COLO829 (cell line): ENCODE results near the gene GALNT11.

Experiments
- DNase-seq: peaks from one replicate; pipeline ENCODE4 v3.0.0; 2012; ENCODE audit warnings: low spot score

The GALNT11 gene

DNA sequence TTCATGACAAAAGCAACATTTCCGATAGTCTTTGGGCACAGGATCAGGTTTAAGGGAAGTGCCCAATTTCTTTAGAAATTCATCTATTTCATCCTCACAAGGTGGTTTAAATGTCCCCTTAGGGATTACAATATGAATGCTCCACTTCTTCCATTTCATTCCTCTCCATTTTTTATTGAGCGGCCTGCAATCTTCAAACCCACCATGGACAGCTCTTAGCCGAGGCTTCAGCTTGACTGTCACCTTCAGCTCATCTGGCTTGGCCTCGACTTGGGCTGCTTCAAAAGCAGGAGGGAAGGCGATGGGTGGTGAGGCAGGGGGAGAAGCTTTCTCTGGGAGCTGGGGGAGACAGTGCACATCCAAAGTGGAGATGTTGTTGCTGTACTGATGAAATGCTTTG, 123.2 kb downstream of the GALNT11 start:
- DNase-seq: no peak

DNA sequence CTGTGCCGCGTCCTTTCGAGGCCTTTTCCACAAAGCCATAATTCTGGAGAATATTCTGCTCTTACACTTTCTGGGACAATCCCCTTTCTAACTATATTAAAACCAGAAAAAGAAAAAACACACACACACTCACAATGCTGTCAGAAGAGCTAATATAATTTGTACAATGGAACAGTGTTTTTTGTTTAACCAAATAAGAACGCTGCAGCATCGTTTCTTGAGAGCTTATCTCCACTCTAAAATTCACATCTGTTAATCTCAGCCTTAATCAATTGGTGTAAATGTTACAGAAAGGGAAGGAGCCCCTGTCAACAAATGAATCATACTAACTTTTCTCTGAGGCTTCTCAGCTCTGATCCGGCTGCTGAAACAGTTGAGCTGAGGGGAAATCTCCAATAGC, 123.9 kb downstream of the GALNT11 start:
- DNase-seq: no peak

- no peak for DNase-seq
Measured at GRCh38 chr7:152152267-152152666, 126.8 kb downstream of the GALNT11 start.

DNA sequence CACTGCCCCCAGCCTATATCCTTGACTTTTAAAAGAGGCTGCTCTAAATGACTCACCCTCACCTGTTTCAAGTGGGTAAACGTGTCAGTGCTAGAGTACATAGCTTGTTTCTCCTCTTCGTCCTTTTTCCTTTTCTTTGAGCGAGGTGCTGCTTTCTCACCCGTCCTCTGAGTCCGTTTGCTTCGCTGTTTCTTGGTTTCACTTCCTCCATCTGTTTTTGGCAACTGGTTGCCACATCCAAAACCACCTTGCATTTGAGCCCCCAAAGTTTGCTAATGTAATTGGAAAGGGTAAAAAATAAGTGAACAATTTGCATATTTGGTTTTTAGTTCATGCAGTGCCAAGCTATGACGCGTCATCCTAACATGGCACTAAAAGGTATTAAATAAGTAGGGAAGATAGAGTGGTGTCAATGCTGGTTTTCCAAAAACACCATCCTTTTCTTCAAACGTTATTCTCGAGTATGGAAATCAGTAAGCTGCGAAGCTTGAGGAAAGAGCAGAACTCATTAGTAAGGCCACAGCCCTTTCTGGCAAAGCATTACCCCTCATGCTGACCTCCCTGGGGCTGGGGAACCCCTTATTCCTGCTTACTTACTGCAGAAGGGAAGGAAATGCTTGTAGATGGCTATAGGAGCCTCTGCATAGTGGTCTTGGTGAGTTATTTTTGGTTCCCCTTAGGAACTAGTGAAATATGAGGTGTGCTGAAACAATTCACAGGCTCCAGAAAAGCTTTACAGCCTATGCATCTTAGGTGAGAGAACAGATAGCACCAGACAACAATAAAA, 133.5 kb downstream of the GALNT11 start:
- no peak for DNase-seq

DNA sequence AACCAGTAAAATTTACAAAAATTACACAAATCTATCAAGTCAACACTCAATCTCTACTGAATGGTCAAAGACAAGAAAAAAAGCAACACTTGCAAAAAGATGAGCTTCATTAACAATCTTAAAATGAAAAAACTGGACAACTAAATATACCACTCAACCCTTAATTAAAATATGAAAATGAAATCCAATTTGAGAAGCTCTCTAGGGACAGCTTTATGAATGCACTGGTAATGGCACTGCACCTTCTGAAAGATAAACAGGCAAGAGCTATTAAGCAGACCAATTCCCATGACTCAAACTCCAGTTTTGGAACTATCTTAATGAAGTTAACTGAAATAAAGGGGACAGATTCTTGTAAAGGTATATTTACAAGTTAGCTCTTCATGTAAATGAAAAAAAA, 135.7 kb downstream of the GALNT11 start:
- no peak for DNase-seq

GRCh38 chr7:152162287-152162686, 136.8 kb downstream of the GALNT11 start:
- DNase-seq: no peak
